SK-N-SH (cell line): ENCODE measurements around the gene BAZ1B.
"Not testable (repeated sequence)": the region's sequence is repeated elsewhere in the genome, so short reads cannot be mapped to it uniquely, and the experiment has no call there.

Experiments
- CHD2 ChIP-seq: fragments of 150-350 bp; IDR thresholded peaks from 2 replicates; pipeline ENCODE4 v1.6.1; 2018; ENCODE audit warnings: low read length; ENCODE audit not compliant: partially characterized antibody
- CTCF ChIP-seq: fragments of 200-600 bp; sonication (generic); IDR thresholded peaks from 2 replicates; pipeline ENCODE4 v1.6.1; 2017; ENCODE audit warnings: antibody characterized with exemption, mild to moderate bottlenecking, moderate library complexity
- ELF1 ChIP-seq: IDR thresholded peaks from 2 replicates; pipeline ENCODE4 v1.4.0; 2012
- JUND ChIP-seq: IDR thresholded peaks from 2 replicates; pipeline ENCODE4 v1.4.0; 2012
- REST ChIP-seq: IDR thresholded peaks from 2 replicates; pipeline ENCODE4 v1.6.1; 2012; ENCODE audit warnings: mild to moderate bottlenecking, low read depth, low read length, moderate library complexity
- SMC3 ChIP-seq: IDR thresholded peaks from 2 replicates; pipeline ENCODE4 v1.6.1; 2012; ENCODE audit warnings: low read depth, low read length, improper control_type of control experiment
- TAF1 ChIP-seq: IDR thresholded peaks from 2 replicates; pipeline ENCODE4 v1.6.1; 2012; ENCODE audit warnings: low read depth, mild to moderate bottlenecking, low read length, moderate library complexity, borderline replicate concordance

GRCh38 chr7:73481521-73481920, 40.6 kb downstream of the BAZ1B start:
- not testable (repeated sequence) for TF ChIP-seq JUND, CTCF, ELF1, REST, CHD2, SMC3, TAF1
